H1 (cell line): ENCODE data around the gene CHMP4B. TPM values are rescaled to one million over a fixed set of nuclear protein-coding genes. Genes with fewer than 3 reads are reported as not detected.

ENCODE experiments used
- CTCF ChIA-PET: fragments of 300-600 bp; sonication (Branson Sonifier 250); formaldehyde crosslinking; loops from one replicate; lab custom pipeline; 2021; ENCODE audit not compliant: partially characterized antibody; lab: Charles Lee
- POLR2A ChIA-PET: fragments of 300-600 bp; sonication (Branson Sonifier 250); formaldehyde crosslinking; loops from one replicate; lab custom pipeline; 2021; ENCODE audit warnings: inconsistent platforms; ENCODE audit not compliant: partially characterized antibody; lab: Charles Lee
- DNase-seq, 2 experiments: peaks; one replicate each; pipeline versions ENCODE4 v3.0.0 to v3.0.0-alpha.2; 2010 to 2022; ENCODE audit warnings: low spot score in 2 of 2, low read depth in 1 of 2, mixed read lengths in 1 of 2
- FAIRE-seq: peaks from 2 replicates; lab custom pipeline; 2011; peaks lifted over from hg19 to GRCh38; lab: Jason Lieb, UNC
- H2AFZ ChIP-seq: 2 replicates; pipeline ENCODE4 v1.8.1; 2012; ENCODE audit warnings: low read length, inconsistent platforms
- H2AK5ac ChIP-seq: 2 replicates; pipeline ENCODE4 v1.6.1; 2013; ENCODE audit warnings: low read depth, low read length
- H2BK120ac ChIP-seq: replicated peaks from 2 replicates; pipeline ENCODE3; 2013; ENCODE audit warnings: low read depth, low read length, inconsistent platforms
- H2BK12ac ChIP-seq: 2 replicates; pipeline ENCODE4 v1.6.1; 2013; ENCODE audit warnings: low read depth, low read length
- H2BK15ac ChIP-seq: 2 replicates; pipeline ENCODE4 v1.6.1; 2013; ENCODE audit warnings: low read length
- H2BK20ac ChIP-seq: 2 replicates; pipeline ENCODE4 v1.6.1; 2013; ENCODE audit warnings: low read length
- H2BK5ac ChIP-seq: 2 replicates; pipeline ENCODE4 v1.6.1; 2013; ENCODE audit warnings: low read depth, low read length
- H3K14ac ChIP-seq: 2 replicates; pipeline ENCODE4 v1.6.1; 2013; ENCODE audit warnings: inconsistent platforms; ENCODE audit not compliant: insufficient read length
- H3K18ac ChIP-seq: 2 replicates; pipeline ENCODE4 v1.6.1; 2013; ENCODE audit warnings: low read length; ENCODE audit errors: extremely low read depth
- H3K23ac ChIP-seq: 2 replicates; pipeline ENCODE4 v1.6.1; 2013; ENCODE audit warnings: inconsistent platforms; ENCODE audit not compliant: insufficient read length
- H3K23me2 ChIP-seq: 2 replicates; pipeline ENCODE4 v1.6.1; 2013; ENCODE audit warnings: low read depth, low read length
- H3K27ac ChIP-seq: 2 replicates; pipeline ENCODE4 v1.6.1; 2011; ENCODE audit warnings: low read depth, low read length, inconsistent platforms
- H3K27me3 ChIP-seq, 4 experiments: replicated peaks in 1 of 4; 1 replicate in 1 of 4; 2 replicates in 3 of 4; pipeline versions ENCODE4 v1.6.1 to v1.8.1; 2011 to 2013; ENCODE audit warnings: low read length in 3 of 4, mild to moderate bottlenecking in 3 of 4, inconsistent platforms in 2 of 4, mixed read lengths in 2 of 4, moderate library complexity in 1 of 4; ENCODE audit not compliant: control insufficient read depth in 3 of 4, insufficient read depth in 3 of 4; ENCODE audit errors: extremely low read depth in 1 of 4
- H3K36me3 ChIP-seq, 4 experiments: 2 replicates each; pipeline versions ENCODE4 v1.6.1 to v1.8.1; 2011 to 2013; ENCODE audit warnings: mild to moderate bottlenecking in 4 of 4, low read length in 3 of 4, moderate library complexity in 2 of 4, control low read depth in 1 of 4, inconsistent platforms in 1 of 4; ENCODE audit not compliant: insufficient read depth in 4 of 4, control insufficient read depth in 2 of 4
- H3K4ac ChIP-seq: replicated peaks from 2 replicates; pipeline ENCODE3; 2013; ENCODE audit warnings: low read length, low read depth, mixed read lengths, inconsistent platforms; ENCODE audit not compliant: insufficient read length
- H3K4me1 ChIP-seq, 4 experiments: replicated peaks in 1 of 4; 1 replicate in 1 of 4; 2 replicates in 3 of 4; pipeline versions ENCODE4 v1.6.1 to v1.8.1; 2011 to 2013; ENCODE audit warnings: low read length in 3 of 4, inconsistent platforms in 2 of 4, mixed read lengths in 1 of 4; ENCODE audit not compliant: insufficient read depth in 4 of 4, control insufficient read depth in 3 of 4
- H3K4me2 ChIP-seq, 2 experiments: 2 replicates each; pipeline versions ENCODE4 v1.6.1 to v1.8.1; 2011 to 2013; ENCODE audit warnings: low read depth in 2 of 2, low read length in 2 of 2, control low read depth in 1 of 2, inconsistent platforms in 1 of 2, mild to moderate bottlenecking in 1 of 2; ENCODE audit not compliant: insufficient read depth in 1 of 2
- H3K4me3 ChIP-seq, 4 experiments: fragments of 200-600, 300-600 bp in 1 of 4; sonication (generic), shearing (Covaris generic), sonication (Bioruptor Twin) in 1 of 4; 2 replicates each; pipeline versions ENCODE4 v1.5.1 to v1.8.1; 2011 to 2016; ENCODE audit warnings: low read length in 4 of 4, low read depth in 3 of 4, control low read depth in 2 of 4, inconsistent platforms in 2 of 4, mild to moderate bottlenecking in 2 of 4, mixed read lengths in 1 of 4, moderate library complexity in 1 of 4; ENCODE audit not compliant: insufficient read depth in 2 of 4; ENCODE audit errors: extremely low read depth in 1 of 4
- H3K56ac ChIP-seq: replicated peaks from 2 replicates; pipeline ENCODE3; 2013; ENCODE audit warnings: low read depth, mild to moderate bottlenecking, mixed read lengths, low read length, inconsistent platforms; ENCODE audit not compliant: insufficient read length
- H3K79me1 ChIP-seq: 2 replicates; pipeline ENCODE4 v1.6.1; 2013; ENCODE audit warnings: low read depth, low read length, control low read depth
- H3K79me2 ChIP-seq, 2 experiments: 2 replicates each; pipeline versions ENCODE4 v1.6.1 to v1.8.1; 2012 to 2013; ENCODE audit warnings: low read length in 2 of 2, mild to moderate bottlenecking in 2 of 2, inconsistent platforms in 1 of 2; ENCODE audit not compliant: insufficient read depth in 2 of 2, control insufficient read depth in 1 of 2
- H3K9ac ChIP-seq, 4 experiments: replicated peaks in 1 of 4; 1 replicate in 1 of 4; 2 replicates in 3 of 4; pipeline versions ENCODE4 v1.6.1 to v1.8.1; 2011 to 2013; ENCODE audit warnings: low read depth in 3 of 4, low read length in 3 of 4, control low read depth in 2 of 4, mild to moderate bottlenecking in 2 of 4, moderate library complexity in 2 of 4, inconsistent platforms in 1 of 4; ENCODE audit errors: extremely low read depth in 1 of 4
- H3K9me3 ChIP-seq, 2 experiments: 2 replicates each; pipeline versions ENCODE4 v1.6.1 to v1.8.1; 2012 to 2013; ENCODE audit warnings: mild to moderate bottlenecking in 2 of 2, moderate library complexity in 2 of 2, control low read depth in 1 of 2, inconsistent platforms in 1 of 2, low read depth in 1 of 2, low read length in 1 of 2, mixed read lengths in 1 of 2; ENCODE audit not compliant: insufficient read depth in 2 of 2
- H4K20me1 ChIP-seq, 2 experiments: replicated peaks in 1 of 2; 2 replicates each; pipeline versions ENCODE3 to v1.8.1; 2011 to 2013; ENCODE audit warnings: inconsistent platforms in 2 of 2, low read length in 2 of 2, mild to moderate bottlenecking in 1 of 2; ENCODE audit not compliant: insufficient read depth in 2 of 2, control insufficient read depth in 1 of 2
- H4K5ac ChIP-seq: 2 replicates; pipeline ENCODE4 v1.6.1; 2013; ENCODE audit warnings: low read length, low read depth, mixed read lengths, inconsistent platforms; ENCODE audit not compliant: insufficient read length
- H4K8ac ChIP-seq: 2 replicates; pipeline ENCODE4 v1.8.0; 2013; ENCODE audit warnings: mild to moderate bottlenecking, moderate library complexity, low read length, inconsistent platforms; ENCODE audit not compliant: insufficient read depth; ENCODE audit errors: extremely low read depth
- H4K91ac ChIP-seq: replicated peaks from 2 replicates; pipeline ENCODE3; 2013; ENCODE audit warnings: low read length, mixed read lengths, inconsistent platforms; ENCODE audit not compliant: insufficient read length
- ATF2 ChIP-seq: IDR thresholded peaks from 2 replicates; pipeline ENCODE4 v1.6.1; 2012; ENCODE audit warnings: low read length, inconsistent platforms
- CBX5 ChIP-seq: fragments of 300-800, 300-1000 bp; sonication (generic); IDR thresholded peaks from 2 replicates; pipeline ENCODE4 v1.7.1; 2016; ENCODE audit warnings: antibody characterized with exemption, low read length, low read depth
- E2F6 ChIP-seq: IDR thresholded peaks from 2 replicates; pipeline ENCODE4 v1.6.1; 2012; ENCODE audit warnings: inconsistent platforms
- MAX ChIP-seq: IDR thresholded peaks from 2 replicates; pipeline ENCODE4 v1.6.1; 2012; ENCODE audit warnings: inconsistent platforms
- NANOG ChIP-seq: IDR thresholded peaks from 2 replicates; pipeline ENCODE4 v1.6.1; 2011; ENCODE audit warnings: low read length, low read depth, mild to moderate bottlenecking, inconsistent platforms; ENCODE audit not compliant: insufficient read depth, poor library complexity, severe bottlenecking
- POLR2AphosphoS5 ChIP-seq: IDR thresholded peaks from 2 replicates; pipeline ENCODE4 v1.6.1; 2011; ENCODE audit warnings: low read depth, low read length
- POU5F1 ChIP-seq: IDR thresholded peaks from 2 replicates; pipeline ENCODE4 v1.6.1; 2011; ENCODE audit warnings: low read depth, mild to moderate bottlenecking, low read length, moderate library complexity
- USF2 ChIP-seq: IDR thresholded peaks from 2 replicates; pipeline ENCODE4 v1.6.1; 2011; ENCODE audit warnings: low read length, improper control_type of control experiment
- YY1 ChIP-seq: IDR thresholded peaks from 2 replicates; pipeline ENCODE4 v1.6.1; 2011; ENCODE audit warnings: low read depth, mild to moderate bottlenecking, low read length
- WGBS, 2 experiments: shearing (Covaris generic) in 1 of 2; methylation state at CpG; one replicate each; pipeline versions ENCODE4 v1.1.6 to v1.1.7; 2013 to 2015; ENCODE audit warnings: low lambda C conversion rate in 2 of 2, mixed read lengths in 2 of 2, inconsistent platforms in 1 of 2, low coverage in 1 of 2, missing lambda C conversion rate in 1 of 2; ENCODE audit not compliant: insufficient replicate concordance in 2 of 2, insufficient coverage in 1 of 2, insufficient read length in 1 of 2; ENCODE audit errors: extremely low coverage in 1 of 2, missing lambda C conversion rate in 1 of 2; 5-methylcytosine and 5-hydroxymethylcytosine counted together
- polyA plus RNA-seq, 7 experiments: library from polyadenylated mRNA; depleted of rRNA in 3 of 7; stranded (reverse) in 5 of 7; unstranded in 2 of 7; fragments of >200 nt in 5 of 7; fragments of 200-250 nt in 2 of 7; gene quantifications; 1 replicate in 5 of 7; 2 replicates in 1 of 7; 4 replicates in 1 of 7; pipeline versions ENCODE4 v1.2.1 to v1.2.3, GENCODE V29; 2011 to 2013; ENCODE audit warnings: missing spikeins in 2 of 7, mixed read lengths in 2 of 7
- total RNA-seq: library from RNA; stranded (reverse); fragmentation: NEBNext Ultra II Directional; extraction: Animal tissue kit (Norgen Biotek cat#: 25700); gene quantifications from 2 replicates; pipeline ENCODE4 v1.2.1, GENCODE V29; 2021

Gene CHMP4B
- total and polyA plus RNA-seq, 2 of the 8 experiments (the other 6 are each of a cell fraction or from before 2014, with no cell fraction given): 38.6 to 66.3 TPM

GRCh38 chr20:33827109-33827508 is 16.0 kb downstream of the CHMP4B start:
- Histone ChIP-seq H3K4me3 (no peak overlapping the region), H3K27me3 (no peaks in the 10 kb centered on the region), H3K56ac (no peak overlapping the region), H4K5ac (no peak overlapping the region), H3K23me2 (no peaks in the 10 kb centered on the region), H3K9ac (no peak overlapping the region), H2BK5ac (0 out of 2 replicates have a peak overlapping the region, but pooled peaks have one; percentile 11), H3K9me3 (no peaks in the 10 kb centered on the region), H3K79me2 (peaks cover 3 to 70% of the 10 kb centered on the region in 2 experiments; a peak in 2 of 4 replicates), H3K36me3 (no peaks in the 10 kb centered on the region), H3K14ac (no peak overlapping the region), H4K91ac (no peak overlapping the region), H4K8ac (no peak overlapping the region), H3K23ac (no peak overlapping the region), H2AFZ (no peak overlapping the region), H3K27ac (peak overlapping the region; percentile 38; the same call in 1 of the 2 replicates), H2BK120ac (no peak overlapping the region), H2BK15ac (no peak overlapping the region), H3K4ac (no peak overlapping the region), H2AK5ac (no peak overlapping the region), H2BK12ac (no peak overlapping the region), H3K79me1 (peaks cover 32% of the 10 kb centered on the region), H2BK20ac (no peak overlapping the region), H4K20me1 (peaks cover 0 to 27% of the 10 kb centered on the region in 2 experiments), H3K4me2 (no peak overlapping the region; a peak in 1 of 4 replicates), H3K4me1 (peaks cover 1 to 10% (median 4%) of the 10 kb centered on the region in 4 experiments; a peak in 4 of 7 replicates), H3K18ac (no peak overlapping the region)
- DNase-seq (no peak), FAIRE-seq (no peak)
- WGBS, 2 experiments: 89% methylated on average over 2 of the region's 2 CpGs; no CpG with 5 or more reads in 1 of the 2 experiments
- ChIA-PET POLR2A (interaction anchor here (0.9 to 1.4 kb wide), 5 partner anchors 9 to 166 kb away, joined by 3 read pairs; no protein-coding TSS in a partner anchor), CTCF (interaction anchor here (0.8 to 2.4 kb wide), 7 partner anchors 9 to 184 kb away, joined by 3 to 19 read pairs (median 4); no protein-coding TSS in a partner anchor)
- TF ChIP-seq POLR2AphosphoS5 (no peak), USF2 (no peak), E2F6 (no peak), YY1 (no peak), NANOG (no peak), CBX5 (no peak), POU5F1 (no peak), MAX (no peak), ATF2 (no peak)
